ENCODE data around the gene CCDC87. TPM values are rescaled to one million over a fixed set of nuclear protein-coding genes. Genes with fewer than 3 reads are reported as not detected.

The CCDC87 gene
- total RNA-seq, 2 experiments from 2014 or later, result 0.12 to 0.24 TPM

GRCh38 chr11:66629356-66629755 is 36.5 kb upstream of the CCDC87 start:
- Mint-ChIP-seq H3K27ac (no peak overlapping the region), H3K4me3 (no peak overlapping the region), H3K9me3 (no peaks in the 10 kb centered on the region), H3K27me3 (no peaks in the 10 kb centered on the region), H3K36me3 (peaks cover 73% of the 10 kb centered on the region), H3K4me1 (ENCODE audit: low read depth) (peaks cover 37% of the 10 kb centered on the region)
- ChIA-PET POLR2A (interaction anchor here (1.4 to 2.7 kb wide), 2 partner anchors 9 to 13 kb away, joined by 3 to 14 read pairs; partner anchors contain the start of genes RBM14 and RBM4), CTCF (interaction anchor here (1.1 kb wide), 1 partner anchor 9 kb away, joined by 3 read pairs; the partner anchor contains the start of gene RBM4)
- DNase-seq, result no peak
- intact Hi-C loops (cut with micrococcal nuclease), result no loop called here

GRCh38 chr11:66628061-66628603 is 35.3 kb upstream of the CCDC87 start:
- Mint-ChIP-seq H3K9me3 (no peaks in the 10 kb centered on the region), H3K4me3 (no peak overlapping the region), H3K36me3 (peaks cover 80% of the 10 kb centered on the region), H3K27me3 (no peaks in the 10 kb centered on the region), H3K27ac (no peak overlapping the region), H3K4me1 (ENCODE audit: low read depth) (peaks cover 43% of the 10 kb centered on the region)
- ChIA-PET POLR2A (interaction anchor here (2.7 kb wide), 1 partner anchor 10 kb away, joined by 14 read pairs; the partner anchor contains the start of gene RBM4), CTCF (interaction anchor here (1.4 to 1.6 kb wide), 2 partner anchors 8 to 10 kb away, joined by 3 to 5 read pairs; partner anchors contain the start of gene RBM4)
- DNase-seq, result no peak
- intact Hi-C loops (cut with micrococcal nuclease), result no loop called here

- peaks cover 51% of the 10 kb centered on the region for H3K4me1 Mint-ChIP-seq (ENCODE audit: low read depth)
- peaks cover 82% of the 10 kb centered on the region for H3K36me3 Mint-ChIP-seq
- no peaks in the 10 kb centered on the region for H3K27me3 Mint-ChIP-seq
- H3K4me3 Mint-ChIP-seq, result no peak overlapping the region
- DNase-seq, result no peak
- intact Hi-C loops (cut with micrococcal nuclease), result no loop called here
- POLR2A ChIA-PET, result interaction anchor here (0.8 to 2.7 kb wide), 2 partner anchors 9 to 11 kb away, joined by 4 to 14 read pairs; partner anchors contain the start of gene RBM4
- H3K9me3 Mint-ChIP-seq, result no peaks in the 10 kb centered on the region
- no peak overlapping the region for H3K27ac Mint-ChIP-seq
- CTCF ChIA-PET, result interaction anchor here (0.6 to 1.6 kb wide), 3 partner anchors 10 to 232 kb away, joined by 3 to 5 read pairs (median 3); partner anchors contain the start of gene RBM4
Measured at GRCh38 chr11:66626926-66627325, 34.1 kb upstream of the CCDC87 start.

GRCh38 chr11:66626382-66626781 is 33.5 kb upstream of the CCDC87 start:
- Mint-ChIP-seq H3K4me1 (ENCODE audit: low read depth) (peaks cover 53% of the 10 kb centered on the region), H3K4me3 (no peak overlapping the region), H3K27me3 (no peaks in the 10 kb centered on the region), H3K36me3 (peaks cover 79% of the 10 kb centered on the region), H3K9me3 (no peaks in the 10 kb centered on the region), H3K27ac (no peak overlapping the region)
- DNase-seq, result no peak
- intact Hi-C loops (cut with micrococcal nuclease), result no loop called here
- ChIA-PET CTCF (interaction anchor here (0.6 to 1.6 kb wide), 2 partner anchors 12 to 232 kb away, joined by 3 to 5 read pairs; partner anchors contain the start of gene RBM4), POLR2A (interaction anchor here (10.8 kb wide), 1 partner anchor 13 kb away, joined by 140 read pairs; the partner anchor contains the start of gene RBM4)

- Mint-ChIP-seq H3K36me3 (peaks cover 82% of the 10 kb centered on the region), H3K27ac (no peak overlapping the region), H3K4me1 (ENCODE audit: low read depth) (peaks cover 58% of the 10 kb centered on the region), H3K9me3 (no peaks in the 10 kb centered on the region), H3K27me3 (no peaks in the 10 kb centered on the region), H3K4me3 (no peak overlapping the region)
- POLR2A ChIA-PET, result interaction anchor here (1.9 to 10.8 kb wide), 2 partner anchors 9 to 13 kb away, joined by 8 to 140 read pairs; partner anchors contain the start of genes RBM14 and RBM4
- intact Hi-C loops (cut with micrococcal nuclease), result no loop called here
- DNase-seq, result no peak
- CTCF ChIA-PET, result no interaction called here
Measured at GRCh38 chr11:66625752-66626149, 32.9 kb upstream of the CCDC87 start.

GRCh38 chr11:66625041-66625751 is 32.3 kb upstream of the CCDC87 start:
- Mint-ChIP-seq H3K36me3 (peaks cover 85% of the 10 kb centered on the region), H3K27me3 (no peaks in the 10 kb centered on the region), H3K9me3 (no peaks in the 10 kb centered on the region), H3K4me3 (no peak overlapping the region), H3K27ac (no peak overlapping the region), H3K4me1 (ENCODE audit: low read depth) (peaks cover 61% of the 10 kb centered on the region)
- intact Hi-C loops (cut with micrococcal nuclease), result no loop called here
- CTCF ChIA-PET, result no interaction called here
- no peak for DNase-seq
- POLR2A ChIA-PET, result interaction anchor here (1.0 to 10.8 kb wide), 4 partner anchors 9 to 20 kb away, joined by 3 to 140 read pairs (median 6); partner anchors contain the start of genes RBM14 and RBM4

GRCh38 chr11:66624450-66624849 is 31.6 kb upstream of the CCDC87 start:
- Mint-ChIP-seq H3K9me3 (no peaks in the 10 kb centered on the region), H3K27ac (no peak overlapping the region), H3K4me3 (no peak overlapping the region), H3K36me3 (peaks cover 84% of the 10 kb centered on the region), H3K4me1 (ENCODE audit: low read depth) (peaks cover 62% of the 10 kb centered on the region), H3K27me3 (no peaks in the 10 kb centered on the region)
- intact Hi-C loops (cut with micrococcal nuclease), result no loop called here
- CTCF ChIA-PET, result interaction anchor here (1.7 kb wide), 1 partner anchor 14 kb away, joined by 6 read pairs; the partner anchor contains the start of gene RBM4
- POLR2A ChIA-PET, result interaction anchor here (1.0 to 10.8 kb wide), 4 partner anchors 8 to 19 kb away, joined by 3 to 140 read pairs (median 6); partner anchors contain the start of genes RBM14 and RBM4
- DNase-seq, result no peak

- H3K9me3 Mint-ChIP-seq, result no peaks in the 10 kb centered on the region
- intact Hi-C loops (cut with micrococcal nuclease), result loop anchor here (5.0 kb wide), 1 partner anchor 223 kb away; the partner anchor contains the start of gene RCE1
- peaks cover 72% of the 10 kb centered on the region for H3K36me3 Mint-ChIP-seq
- H3K27ac Mint-ChIP-seq, result peak overlapping the region; percentile 94
- peaks cover 60% of the 10 kb centered on the region for H3K4me1 Mint-ChIP-seq (ENCODE audit: low read depth)
- peak overlapping the region; percentile 91 for H3K4me3 Mint-ChIP-seq
- ChIA-PET POLR2A (interaction anchor here (0.6 to 10.8 kb wide), 3 partner anchors 20 to 58 kb away, joined by 3 to 140 read pairs (median 7); partner anchors contain the start of genes RBM4 and RBM4B), CTCF (interaction anchor here (1.0 to 3.1 kb wide), 5 partner anchors 18 to 59 kb away, joined by 3 to 23 read pairs (median 8); partner anchors contain the start of genes CCDC87, CCS and RBM4B)
- H3K27me3 Mint-ChIP-seq, result no peaks in the 10 kb centered on the region
- DNase-seq, result no peak
Measured at GRCh38 chr11:66619080-66619554, 26.3 kb upstream of the CCDC87 start.

GRCh38 chr11:66617155-66617834 is 24.4 kb upstream of the CCDC87 start:
- intact Hi-C loops (cut with micrococcal nuclease), result loop anchor here (1.0 to 5.0 kb wide), 2 partner anchors 21 to 225 kb away; partner anchors contain the start of genes RBM4 and RCE1
- CTCF ChIA-PET, result interaction anchor here (0.6 to 3.1 kb wide), 6 partner anchors 21 to 203 kb away, joined by 3 to 23 read pairs (median 7); partner anchors contain the start of genes CCDC87, CCS, RBM4 and RBM4B
- Mint-ChIP-seq H3K4me1 (ENCODE audit: low read depth) (peaks cover 42% of the 10 kb centered on the region), H3K9me3 (no peaks in the 10 kb centered on the region), H3K36me3 (peaks cover 54% of the 10 kb centered on the region), H3K27me3 (no peaks in the 10 kb centered on the region), H3K4me3 (peak overlapping the region; percentile 91), H3K27ac (peak overlapping the region; percentile 94)
- DNase-seq, result peak; percentile 51
- POLR2A ChIA-PET, result interaction anchor here (0.7 to 10.8 kb wide), 20 partner anchors 8 to 727 kb away, joined by 3 to 140 read pairs (median 4); partner anchors contain the start of genes CCDC87, CCS, CTSF and DPP3

GRCh38 chr11:66616379-66617154 is 23.7 kb upstream of the CCDC87 start, which contains the start of gene RBM14:
Gene RBM14, plus strand, starts transcription at chr11:66616630. Its CDS starts 91 bp downstream, at chr11:66616721.
- Mint-ChIP-seq H3K27ac (peak within 1 kb of the TSS; percentile 94), H3K27me3 (no peaks in the 10 kb centered on the region), H3K4me1 (ENCODE audit: low read depth) (peaks cover 36% of the 10 kb centered on the region), H3K36me3 (peaks cover 49% of the 10 kb centered on the region), H3K4me3 (peak within 1 kb of the TSS; percentile 91), H3K9me3 (no peaks in the 10 kb centered on the region)
- DNase-seq, result peak; percentile 99
- ChIA-PET CTCF (interaction anchor here (1.0 to 3.1 kb wide), 4 partner anchors 22 to 62 kb away, joined by 3 to 23 read pairs (median 12); partner anchors contain the start of genes CCDC87, CCS, RBM4 and RBM4B), POLR2A (interaction anchor here (0.7 to 10.8 kb wide), 19 partner anchors 8 to 727 kb away, joined by 3 to 140 read pairs (median 5); partner anchors contain the start of genes CCDC87, CCS, CTSF and DPP3)
- intact Hi-C loops (cut with micrococcal nuclease), result loop anchor here (1.0 to 5.0 kb wide), 5 partner anchors 22 to 226 kb away; partner anchors contain the start of genes ACTN3, CCDC87, CCS and RBM4

All from activated CD4-positive, alpha-beta memory T cell treated with anti-CD3 and anti-CD28 coated beads for 36 hours (primary cell).